Gastrocnemius medialis (tissue), 4 donors: ENCODE measurements around the gene SON.

ENCODE experiments used
- POLR2A ChIP-seq, 2 donors: fragments of 450-650 bp; IDR thresholded peaks; one replicate each; pipeline ENCODE4 v1.6.1; 2017; ENCODE audit warnings: antibody characterized with exemption in 2 of 2, mild to moderate bottlenecking in 2 of 2, moderate library complexity in 2 of 2
- TF ChIP-seq, protein P1 (sequence below), 5 experiments: fragments of 450-650 bp in 3 of 5; fragments of 200-600 bp in 2 of 5; sonication (generic) in 2 of 5; IDR thresholded peaks in 4 of 5; conservative IDR thresholded peaks in 1 of 5; 1 replicate in 4 of 5; 2 replicates in 1 of 5; pipeline ENCODE4 v1.5.1; 2016 to 2019; ENCODE audit warnings: antibody characterized with exemption in 5 of 5, mild to moderate bottlenecking in 3 of 5, moderate library complexity in 3 of 5

DNA sequence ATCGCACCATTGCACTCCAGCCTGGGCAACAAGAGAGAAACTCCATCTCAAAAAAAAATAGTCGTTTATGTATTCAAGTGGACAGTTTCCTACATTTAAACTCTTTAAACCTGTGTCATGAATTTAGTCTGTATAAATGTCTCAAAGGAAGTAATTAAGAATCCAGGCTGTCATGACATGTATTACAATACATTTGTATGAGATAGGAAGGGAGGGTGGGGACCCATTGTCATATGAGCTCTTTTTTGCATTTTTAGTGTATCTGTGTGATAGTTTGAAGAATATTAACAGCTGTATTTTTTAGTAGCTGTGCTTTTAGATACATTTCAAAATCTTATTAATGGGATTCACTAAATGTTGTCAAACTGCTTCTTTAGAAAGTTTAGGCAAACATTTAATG lies 25.6 kb downstream of the SON start:
- TF ChIP-seq POLR2A (IDR thresholded peaks at IDR 0.05) = no peak
- TF ChIP-seq, protein P1, sequence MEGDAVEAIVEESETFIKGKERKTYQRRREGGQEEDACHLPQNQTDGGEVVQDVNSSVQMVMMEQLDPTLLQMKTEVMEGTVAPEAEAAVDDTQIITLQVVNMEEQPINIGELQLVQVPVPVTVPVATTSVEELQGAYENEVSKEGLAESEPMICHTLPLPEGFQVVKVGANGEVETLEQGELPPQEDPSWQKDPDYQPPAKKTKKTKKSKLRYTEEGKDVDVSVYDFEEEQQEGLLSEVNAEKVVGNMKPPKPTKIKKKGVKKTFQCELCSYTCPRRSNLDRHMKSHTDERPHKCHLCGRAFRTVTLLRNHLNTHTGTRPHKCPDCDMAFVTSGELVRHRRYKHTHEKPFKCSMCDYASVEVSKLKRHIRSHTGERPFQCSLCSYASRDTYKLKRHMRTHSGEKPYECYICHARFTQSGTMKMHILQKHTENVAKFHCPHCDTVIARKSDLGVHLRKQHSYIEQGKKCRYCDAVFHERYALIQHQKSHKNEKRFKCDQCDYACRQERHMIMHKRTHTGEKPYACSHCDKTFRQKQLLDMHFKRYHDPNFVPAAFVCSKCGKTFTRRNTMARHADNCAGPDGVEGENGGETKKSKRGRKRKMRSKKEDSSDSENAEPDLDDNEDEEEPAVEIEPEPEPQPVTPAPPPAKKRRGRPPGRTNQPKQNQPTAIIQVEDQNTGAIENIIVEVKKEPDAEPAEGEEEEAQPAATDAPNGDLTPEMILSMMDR (IDR thresholded peaks at IDR 0.05 in 4 of 5, conservative IDR thresholded peaks at IDR 0.05 in 1 of 5) = no peak
